Spleen (tissue), 11 donors: ENCODE measurements around the gene RNF150. TPM values are rescaled to one million over a fixed set of nuclear protein-coding genes. Genes with fewer than 3 reads are reported as not detected.

Experiments used
- DNase-seq: peaks from one replicate; pipeline ENCODE4 v3.0.0-alpha.2; 2020
- H3K27ac ChIP-seq, 8 donors: fragments of 200-600 bp; sonication (generic) in 7 of 8; 1 replicate in 4 of 8; 2 replicates in 4 of 8; pipeline versions ENCODE4 v1.5.0 to v1.8.0; 2016 to 2021; ENCODE audit warnings: inconsistent platforms in 4 of 8, mild to moderate bottlenecking in 4 of 8, moderate library complexity in 1 of 8
- H3K27me3 ChIP-seq, 7 donors: fragments of 200-600 bp; sonication (generic) in 6 of 7; replicated peaks in 1 of 7; 1 replicate in 4 of 7; 2 replicates in 3 of 7; pipeline versions ENCODE4 v1.5.0 to v1.8.0; 2016 to 2021; ENCODE audit warnings: inconsistent platforms in 3 of 7, mild to moderate bottlenecking in 1 of 7
- H3K36me3 ChIP-seq, 6 donors: fragments of 200-600 bp; sonication (generic) in 5 of 6; 1 replicate in 4 of 6; 2 replicates in 2 of 6; pipeline versions ENCODE4 v1.5.0 to v1.8.0; 2016 to 2021; ENCODE audit warnings: inconsistent platforms in 2 of 6
- H3K4me1 ChIP-seq, 6 donors: fragments of 200-600 bp; sonication (generic) in 5 of 6; 1 replicate in 3 of 6; 2 replicates in 3 of 6; pipeline versions ENCODE4 v1.5.0 to v1.8.0; 2016 to 2021; ENCODE audit warnings: inconsistent platforms in 3 of 6
- H3K4me3 ChIP-seq, 8 donors: fragments of 200-600 bp; sonication (generic) in 7 of 8; 1 replicate in 4 of 8; 2 replicates in 4 of 8; pipeline versions ENCODE4 v1.5.0 to v1.8.0; 2016 to 2021; ENCODE audit warnings: inconsistent platforms in 4 of 8, mild to moderate bottlenecking in 4 of 8, moderate library complexity in 2 of 8
- H3K9me3 ChIP-seq, 8 donors: fragments of 200-600 bp; sonication (generic) in 7 of 8; 1 replicate in 4 of 8; 2 replicates in 4 of 8; pipeline versions ENCODE4 v1.5.0 to v1.8.0; 2016 to 2021; ENCODE audit warnings: inconsistent platforms in 4 of 8
- CTCF ChIP-seq, 11 experiments: fragments of 200-600 bp in 7 of 11; fragments of 450-650 bp in 4 of 11; sonication (generic) in 4 of 11; IDR thresholded peaks in 8 of 11; conservative IDR thresholded peaks in 3 of 11; 1 replicate in 7 of 11; 2 replicates in 4 of 11; pipeline versions ENCODE4 v1.4.0 to v1.8.0; 2016 to 2021; ENCODE audit warnings: antibody characterized with exemption in 11 of 11, inconsistent platforms in 4 of 11, mild to moderate bottlenecking in 1 of 11
- POLR2A ChIP-seq, 3 donors: fragments of 450-650 bp; IDR thresholded peaks; one replicate each; pipeline ENCODE4 v1.5.1; 2017; ENCODE audit warnings: antibody characterized with exemption in 3 of 3, mild to moderate bottlenecking in 1 of 3
- POLR2AphosphoS5 ChIP-seq, 3 donors: sonication (generic); formaldehyde crosslinking; IDR thresholded peaks; one replicate each; pipeline ENCODE4 v1.5.1; 2017; ENCODE audit warnings: antibody characterized with exemption in 3 of 3
- WGBS, 5 donors: extraction: QIAGEN DNeasy Blood & Tissue Kit in 3 of 5; methylation state at CpG; one replicate each; pipeline versions ENCODE4 v1.1.5 to v1.1.7; 2013 to 2018; 5-methylcytosine and 5-hydroxymethylcytosine counted together
- intact Hi-C: fragments of 100-400 bp; cut with DNase I; formaldehyde crosslinking; loops from one replicate; pipeline ENCODE4 v1.15.0; 2023; ENCODE audit warnings: low total_unique reads
- polyA plus RNA-seq, 3 donors: library from polyadenylated mRNA; stranded (reverse); fragments of 200-250 nt; gene quantifications; one replicate each; pipeline ENCODE4 v1.2.1, GENCODE V29; 2013
- total RNA-seq, 7 donors: library from RNA; depleted of rRNA in 3 of 7; stranded (reverse); fragments of >200 nt in 3 of 7; fragmentation: NEBNext Ultra II Directional in 4 of 7; extraction: Animal tissue kit (Norgen Biotek cat#: 25700) in 4 of 7; gene quantifications; one replicate each; pipeline versions ENCODE4 v1.1.0 to v1.2.1, GENCODE V29; 2016 to 2021
- donor health status: healthy with polysubstance abuse.
- donor health status: DM: no; HTN: no; CAD: no; lungs with moderate emphysema.
- donor health status: DM: no; HTN: no; CAD: no.
- donor health status: Bipolar disorder and iron deficiency.
- donor health status: healthy.
- donor health status: DM: no; HTN: no; CAD: no.
- donor health status: DM: yes; HTN: yes; CAD: no.

The RNF150 gene
- total and polyA plus RNA-seq, 10 donors, result 1.2 to 42.1 (median 19.2) TPM

GRCh38 chr4:141130947-141131605, 2.2 kb downstream of the RNF150 start:
- H3K4me3 ChIP-seq, result peak overlapping the region; percentile 19 to 81 (median 69)
- intact Hi-C loops, result no loop called here

DNA sequence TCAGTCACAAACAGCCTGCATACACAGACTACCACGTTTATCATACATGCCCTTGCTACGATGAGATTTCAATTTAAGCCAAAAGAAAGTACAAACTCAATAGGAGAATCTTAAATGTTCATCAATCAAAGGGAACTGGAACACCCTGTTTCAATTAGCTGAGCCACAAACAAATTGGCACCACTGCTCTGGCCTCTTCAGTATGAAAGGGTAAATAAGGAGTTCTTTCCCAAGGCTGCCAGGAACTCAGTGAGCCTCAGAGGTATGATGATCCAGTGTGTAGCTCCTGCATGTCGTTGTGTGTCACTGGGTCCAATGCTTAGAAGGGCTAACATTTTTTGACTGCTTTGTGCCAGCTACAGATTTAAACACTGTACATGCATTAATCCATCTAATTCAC, 5.4 kb downstream of the RNF150 start:
- TF ChIP-seq POLR2A (IDR thresholded peaks at IDR 0.05) (no peak), POLR2AphosphoS5 (IDR thresholded peaks at IDR 0.05) (no peak), CTCF (IDR thresholded peaks at IDR 0.05 in 8 of 11, conservative IDR thresholded peaks at IDR 0.05 in 3 of 11) (no peak)

More at GRCh38 chr4:141130947-141131605, 2.2 kb downstream of the RNF150 start:
- TF ChIP-seq CTCF (IDR thresholded peaks at IDR 0.05 in 8 of 11, conservative IDR thresholded peaks at IDR 0.05 in 3 of 11) (no peak), POLR2AphosphoS5 (IDR thresholded peaks at IDR 0.05) (no peak), POLR2A (IDR thresholded peaks at IDR 0.05) (no peak)
- WGBS, 5 donors, result 55 to 91% (median 73%) methylated on average over 6 of the region's 6 CpGs
- peaks cover 3 to 41% (median 22%) of the 10 kb centered on the region in 6 donors for H3K4me1 ChIP-seq
- no peak for DNase-seq
- H3K27me3 ChIP-seq, result peaks cover 0 to 55% (median 33%) of the 10 kb centered on the region in 7 donors
- peak overlapping the region in 6 of 8 donors; percentile 3 to 87 (median 78) for H3K27ac ChIP-seq
- H3K9me3 ChIP-seq, result no peaks in the 10 kb centered on the region
- H3K36me3 ChIP-seq, result no peaks in the 10 kb centered on the region

DNA sequence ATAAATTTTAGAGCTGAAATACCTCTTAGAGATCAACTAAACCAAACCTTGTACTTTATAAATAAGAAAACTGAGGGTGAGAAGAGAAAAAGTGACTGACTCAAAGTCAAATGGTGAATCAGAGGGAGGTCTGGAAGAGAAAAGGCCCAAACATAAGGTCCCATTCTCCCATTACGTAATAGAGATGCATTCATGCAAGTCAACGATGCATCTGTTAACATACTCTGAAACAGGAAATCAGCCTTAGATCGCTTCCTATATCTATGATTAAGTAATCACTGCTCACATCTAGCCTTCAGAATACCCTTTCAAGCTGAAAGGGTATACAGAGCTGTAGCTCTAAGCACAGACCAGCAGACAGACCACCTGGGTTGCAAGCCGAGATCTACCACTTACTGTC, 6.5 kb downstream of the RNF150 start:
- 42 to 70% (median 60%) methylated on average over 4 of the region's 4 CpGs for WGBS, 5 donors
- Histone ChIP-seq H3K36me3 (no peaks in the 10 kb centered on the region), H3K27me3 (peaks cover 0 to 12% (median 6%) of the 10 kb centered on the region in 7 donors), H3K4me3 (no peak overlapping the region), H3K4me1 (peaks cover 0 to 16% (median 4%) of the 10 kb centered on the region in 6 donors), H3K27ac (no peak overlapping the region), H3K9me3 (no peaks in the 10 kb centered on the region)
- intact Hi-C loops, result no loop called here
- DNase-seq, result no peak
- TF ChIP-seq CTCF (IDR thresholded peaks at IDR 0.05 in 8 of 11, conservative IDR thresholded peaks at IDR 0.05 in 3 of 11) (no peak), POLR2AphosphoS5 (IDR thresholded peaks at IDR 0.05) (no peak), POLR2A (IDR thresholded peaks at IDR 0.05) (no peak)

More for the DNA sequence above, 5.4 kb downstream of the RNF150 start:
- H3K36me3 ChIP-seq, result no peaks in the 10 kb centered on the region
- no peak overlapping the region for H3K27ac ChIP-seq
- intact Hi-C loops, result no loop called here
- H3K4me1 ChIP-seq, result peaks cover 2 to 27% (median 8%) of the 10 kb centered on the region in 6 donors
- DNase-seq, result no peak
- peak overlapping the region in 1 of 8 donors; percentile 24 for H3K4me3 ChIP-seq
- H3K27me3 ChIP-seq, result peaks cover 0 to 23% (median 15%) of the 10 kb centered on the region in 7 donors
- WGBS, 5 donors, result 68 to 83% (median 72%) methylated on average over 3 of the region's 3 CpGs
- H3K9me3 ChIP-seq, result no peaks in the 10 kb centered on the region

- H3K36me3 ChIP-seq, result no peaks in the 10 kb centered on the region
- H3K9me3 ChIP-seq, result no peaks in the 10 kb centered on the region
- no peaks in the 10 kb centered on the region for H3K27me3 ChIP-seq
- H3K4me3 ChIP-seq, result no peak overlapping the region
- H3K27ac ChIP-seq, result no peak overlapping the region
- no peak for DNase-seq
- peaks cover 0 to 6% (median 1%) of the 10 kb centered on the region in 6 donors for H3K4me1 ChIP-seq
- TF ChIP-seq POLR2AphosphoS5 (IDR thresholded peaks at IDR 0.05), result no peak
- TF ChIP-seq POLR2A (IDR thresholded peaks at IDR 0.05), result no peak
- no peak for TF ChIP-seq CTCF (IDR thresholded peaks at IDR 0.05 in 8 of 11, conservative IDR thresholded peaks at IDR 0.05 in 3 of 11)
- intact Hi-C loops, result no loop called here
- 91 to 100% (median 96%) methylated on average over 1 of the region's 1 CpG for WGBS, 5 donors
Measured at GRCh38 chr4:141124224-141124623, 9.0 kb downstream of the RNF150 start.
